ENCODE results near the gene TMEM158. TPM values are rescaled to one million over a fixed set of nuclear protein-coding genes. Genes with fewer than 3 reads are reported as not detected.

TMEM158 gene
- total and polyA plus RNA-seq, 10 of the 15 experiments (the other 5 are each of a cell fraction or from before 2014, with no cell fraction given) = not detected

DNA sequence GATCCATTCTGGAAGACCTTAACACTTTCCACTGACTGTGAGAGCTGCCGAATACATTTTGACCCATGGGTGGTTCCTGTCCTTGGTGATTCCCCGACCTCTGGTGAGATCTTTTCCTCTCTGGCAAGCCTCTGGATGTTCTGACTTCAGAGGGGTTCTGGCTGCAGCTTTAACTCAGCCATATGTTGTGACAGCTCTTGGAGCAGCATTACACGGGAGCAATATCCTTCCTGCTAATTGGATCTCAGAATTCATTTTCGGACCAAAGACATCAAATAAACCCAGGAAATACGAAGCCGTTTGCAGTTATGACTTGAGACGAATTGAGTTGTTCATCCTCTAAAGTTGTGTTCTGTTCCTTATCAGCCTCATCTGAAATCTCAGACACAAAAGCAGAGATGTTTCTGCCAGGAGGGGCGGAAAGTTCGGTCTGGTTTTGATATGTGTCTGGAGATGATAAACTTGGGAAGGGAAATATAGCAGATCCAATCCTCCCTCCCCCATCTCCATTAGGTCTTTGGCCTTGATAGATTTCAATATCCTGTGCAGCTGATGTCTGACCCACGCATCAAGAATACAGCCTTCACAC, 10.0 kb downstream of the TMEM158 start:
- ChIA-PET SMC1A (ENCODE audit: uncharacterized antibody, unreplicated experiment) (interaction anchor here (0.9 to 1.1 kb wide), 2 partner anchors 166 to 175 kb away, joined by 3 read pairs; no protein-coding TSS in a partner anchor), POLR2A (no interaction called here), CTCF (interaction anchor here (0.7 to 1.8 kb wide), 6 partner anchors 8 to 179 kb away, joined by 3 to 7 read pairs (median 4); no protein-coding TSS in a partner anchor), RAD21 (ENCODE audit: unreplicated experiment) (no interaction called here)
- in situ Hi-C loops (cut with MboI) (no loop called here), intact Hi-C loops (cut with micrococcal nuclease; ENCODE audit: unreplicated experiment) (loop anchor here (10.0 kb wide), 1 partner anchor 449 kb away; no protein-coding TSS in a partner anchor)
- Histone ChIP-seq H3K9me3 (replicated peaks; ENCODE audit: control insufficient read depth, insufficient read depth, low read length) (no peaks in the 10 kb centered on the region), H3K79me2 (ENCODE audit: control insufficient read depth, insufficient read depth, low read length) (no peaks in the 10 kb centered on the region), H3K36me3 (ENCODE audit: control insufficient read depth in 2 of 2, insufficient read depth in 2 of 2, low read length in 1 of 2) (no peaks in the 10 kb centered on the region), H3K4me2 (ENCODE audit: control insufficient read depth, insufficient read depth) (no peak overlapping the region), H2AFZ (ENCODE audit: control insufficient read depth, low read depth, low read length) (no peak overlapping the region), H3K4me1 (ENCODE audit: control insufficient read depth, insufficient read depth, low read length) (no peaks in the 10 kb centered on the region), H3K4me3 (no peak overlapping the region), H4K20me1 (ENCODE audit: control insufficient read depth, insufficient read depth) (no peaks in the 10 kb centered on the region), H3K27ac (ENCODE audit: control insufficient read depth, insufficient read depth) (no peak overlapping the region), H3K9ac (ENCODE audit: control insufficient read depth, insufficient read depth, low read length) (no peak overlapping the region), H3K27me3 (replicated peaks in 1 of 2; ENCODE audit: control insufficient read depth in 2 of 2, insufficient read depth in 2 of 2, low read length in 1 of 2) (peaks cover 2 to 3% of the 10 kb centered on the region in 2 experiments; a peak in 3 of 4 replicates)
- DNase-seq (ENCODE audit: low read depth, low spot score) (no peak), ATAC-seq (no peak), FAIRE-seq (no peak)
- 50% methylated on average over 10 of the region's 10 CpGs for WGBS (ENCODE audit: insufficient coverage, insufficient replicate concordance, low lambda C conversion rate, missing lambda C conversion rate)
- BruUV-seq (replicated peaks) = no TSS peak
- TF ChIP-seq NR2C2 (IDR thresholded peaks at IDR 0.05; ENCODE audit: borderline replicate concordance, control insufficient read depth, insufficient read length, low read depth) (no peak), ZSCAN29 (IDR thresholded peaks at IDR 0.05) (no peak), TCF3 (IDR thresholded peaks at IDR 0.05; ENCODE audit: borderline replicate concordance, insufficient read depth, low read depth, low read length) (no peak), ZZZ3 (IDR thresholded peaks at IDR 0.05; ENCODE audit: control insufficient read depth, insufficient read length, low read depth) (no peak), TAF1 (IDR thresholded peaks at IDR 0.05; ENCODE audit: borderline replicate concordance, low read depth, low read length) (no peak), CBX5 (IDR thresholded peaks at IDR 0.05; ENCODE audit: low read depth) (no peak)
- TF ChIP-seq, protein P1, sequence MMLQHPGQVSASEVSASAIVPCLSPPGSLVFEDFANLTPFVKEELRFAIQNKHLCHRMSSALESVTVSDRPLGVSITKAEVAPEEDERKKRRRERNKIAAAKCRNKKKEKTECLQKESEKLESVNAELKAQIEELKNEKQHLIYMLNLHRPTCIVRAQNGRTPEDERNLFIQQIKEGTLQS (IDR thresholded peaks at IDR 0.05; ENCODE audit: borderline replicate concordance, extremely low read depth, low read depth, low read length) = no peak
- TF ChIP-seq, protein P2, sequence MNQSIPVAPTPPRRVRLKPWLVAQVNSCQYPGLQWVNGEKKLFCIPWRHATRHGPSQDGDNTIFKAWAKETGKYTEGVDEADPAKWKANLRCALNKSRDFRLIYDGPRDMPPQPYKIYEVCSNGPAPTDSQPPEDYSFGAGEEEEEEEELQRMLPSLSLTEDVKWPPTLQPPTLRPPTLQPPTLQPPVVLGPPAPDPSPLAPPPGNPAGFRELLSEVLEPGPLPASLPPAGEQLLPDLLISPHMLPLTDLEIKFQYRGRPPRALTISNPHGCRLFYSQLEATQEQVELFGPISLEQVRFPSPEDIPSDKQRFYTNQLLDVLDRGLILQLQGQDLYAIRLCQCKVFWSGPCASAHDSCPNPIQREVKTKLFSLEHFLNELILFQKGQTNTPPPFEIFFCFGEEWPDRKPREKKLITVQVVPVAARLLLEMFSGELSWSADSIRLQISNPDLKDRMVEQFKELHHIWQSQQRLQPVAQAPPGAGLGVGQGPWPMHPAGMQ (IDR thresholded peaks at IDR 0.05; ENCODE audit: borderline replicate concordance) = no peak
- TF ChIP-seq, protein P3, sequence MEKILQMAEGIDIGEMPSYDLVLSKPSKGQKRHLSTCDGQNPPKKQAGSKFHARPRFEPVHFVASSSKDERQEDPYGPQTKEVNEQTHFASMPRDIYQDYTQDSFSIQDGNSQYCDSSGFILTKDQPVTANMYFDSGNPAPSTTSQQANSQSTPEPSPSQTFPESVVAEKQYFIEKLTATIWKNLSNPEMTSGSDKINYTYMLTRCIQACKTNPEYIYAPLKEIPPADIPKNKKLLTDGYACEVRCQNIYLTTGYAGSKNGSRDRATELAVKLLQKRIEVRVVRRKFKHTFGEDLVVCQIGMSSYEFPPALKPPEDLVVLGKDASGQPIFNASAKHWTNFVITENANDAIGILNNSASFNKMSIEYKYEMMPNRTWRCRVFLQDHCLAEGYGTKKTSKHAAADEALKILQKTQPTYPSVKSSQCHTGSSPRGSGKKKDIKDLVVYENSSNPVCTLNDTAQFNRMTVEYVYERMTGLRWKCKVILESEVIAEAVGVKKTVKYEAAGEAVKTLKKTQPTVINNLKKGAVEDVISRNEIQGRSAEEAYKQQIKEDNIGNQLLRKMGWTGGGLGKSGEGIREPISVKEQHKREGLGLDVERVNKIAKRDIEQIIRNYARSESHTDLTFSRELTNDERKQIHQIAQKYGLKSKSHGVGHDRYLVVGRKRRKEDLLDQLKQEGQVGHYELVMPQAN (conservative IDR thresholded peaks at IDR 0.05) = no peak
- TF ChIP-seq, protein P4, sequence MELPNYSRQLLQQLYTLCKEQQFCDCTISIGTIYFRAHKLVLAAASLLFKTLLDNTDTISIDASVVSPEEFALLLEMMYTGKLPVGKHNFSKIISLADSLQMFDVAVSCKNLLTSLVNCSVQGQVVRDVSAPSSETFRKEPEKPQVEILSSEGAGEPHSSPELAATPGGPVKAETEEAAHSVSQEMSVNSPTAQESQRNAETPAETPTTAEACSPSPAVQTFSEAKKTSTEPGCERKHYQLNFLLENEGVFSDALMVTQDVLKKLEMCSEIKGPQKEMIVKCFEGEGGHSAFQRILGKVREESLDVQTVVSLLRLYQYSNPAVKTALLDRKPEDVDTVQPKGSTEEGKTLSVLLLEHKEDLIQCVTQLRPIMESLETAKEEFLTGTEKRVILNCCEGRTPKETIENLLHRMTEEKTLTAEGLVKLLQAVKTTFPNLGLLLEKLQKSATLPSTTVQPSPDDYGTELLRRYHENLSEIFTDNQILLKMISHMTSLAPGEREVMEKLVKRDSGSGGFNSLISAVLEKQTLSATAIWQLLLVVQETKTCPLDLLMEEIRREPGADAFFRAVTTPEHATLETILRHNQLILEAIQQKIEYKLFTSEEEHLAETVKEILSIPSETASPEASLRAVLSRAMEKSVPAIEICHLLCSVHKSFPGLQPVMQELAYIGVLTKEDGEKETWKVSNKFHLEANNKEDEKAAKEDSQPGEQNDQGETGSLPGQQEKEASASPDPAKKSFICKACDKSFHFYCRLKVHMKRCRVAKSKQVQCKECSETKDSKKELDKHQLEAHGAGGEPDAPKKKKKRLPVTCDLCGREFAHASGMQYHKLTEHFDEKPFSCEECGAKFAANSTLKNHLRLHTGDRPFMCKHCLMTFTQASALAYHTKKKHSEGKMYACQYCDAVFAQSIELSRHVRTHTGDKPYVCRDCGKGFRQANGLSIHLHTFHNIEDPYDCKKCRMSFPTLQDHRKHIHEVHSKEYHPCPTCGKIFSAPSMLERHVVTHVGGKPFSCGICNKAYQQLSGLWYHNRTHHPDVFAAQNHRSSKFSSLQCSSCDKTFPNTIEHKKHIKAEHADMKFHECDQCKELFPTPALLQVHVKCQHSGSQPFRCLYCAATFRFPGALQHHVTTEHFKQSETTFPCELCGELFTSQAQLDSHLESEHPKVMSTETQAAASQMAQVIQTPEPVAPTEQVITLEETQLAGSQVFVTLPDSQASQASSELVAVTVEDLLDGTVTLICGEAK (IDR thresholded peaks at IDR 0.05; ENCODE audit: borderline replicate concordance) = no peak
- TF ChIP-seq, protein P5, sequence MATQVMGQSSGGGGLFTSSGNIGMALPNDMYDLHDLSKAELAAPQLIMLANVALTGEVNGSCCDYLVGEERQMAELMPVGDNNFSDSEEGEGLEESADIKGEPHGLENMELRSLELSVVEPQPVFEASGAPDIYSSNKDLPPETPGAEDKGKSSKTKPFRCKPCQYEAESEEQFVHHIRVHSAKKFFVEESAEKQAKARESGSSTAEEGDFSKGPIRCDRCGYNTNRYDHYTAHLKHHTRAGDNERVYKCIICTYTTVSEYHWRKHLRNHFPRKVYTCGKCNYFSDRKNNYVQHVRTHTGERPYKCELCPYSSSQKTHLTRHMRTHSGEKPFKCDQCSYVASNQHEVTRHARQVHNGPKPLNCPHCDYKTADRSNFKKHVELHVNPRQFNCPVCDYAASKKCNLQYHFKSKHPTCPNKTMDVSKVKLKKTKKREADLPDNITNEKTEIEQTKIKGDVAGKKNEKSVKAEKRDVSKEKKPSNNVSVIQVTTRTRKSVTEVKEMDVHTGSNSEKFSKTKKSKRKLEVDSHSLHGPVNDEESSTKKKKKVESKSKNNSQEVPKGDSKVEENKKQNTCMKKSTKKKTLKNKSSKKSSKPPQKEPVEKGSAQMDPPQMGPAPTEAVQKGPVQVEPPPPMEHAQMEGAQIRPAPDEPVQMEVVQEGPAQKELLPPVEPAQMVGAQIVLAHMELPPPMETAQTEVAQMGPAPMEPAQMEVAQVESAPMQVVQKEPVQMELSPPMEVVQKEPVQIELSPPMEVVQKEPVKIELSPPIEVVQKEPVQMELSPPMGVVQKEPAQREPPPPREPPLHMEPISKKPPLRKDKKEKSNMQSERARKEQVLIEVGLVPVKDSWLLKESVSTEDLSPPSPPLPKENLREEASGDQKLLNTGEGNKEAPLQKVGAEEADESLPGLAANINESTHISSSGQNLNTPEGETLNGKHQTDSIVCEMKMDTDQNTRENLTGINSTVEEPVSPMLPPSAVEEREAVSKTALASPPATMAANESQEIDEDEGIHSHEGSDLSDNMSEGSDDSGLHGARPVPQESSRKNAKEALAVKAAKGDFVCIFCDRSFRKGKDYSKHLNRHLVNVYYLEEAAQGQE (IDR thresholded peaks at IDR 0.05; ENCODE audit: low read depth, low read length) = no peak

Data from GM12878 (cell line).